Hepatocyte (in vitro differentiated cells): ENCODE data around the gene CCSER2. TPM values are rescaled to one million over a fixed set of nuclear protein-coding genes. Genes with fewer than 3 reads are reported as not detected.

Experiments used
- DNase-seq: peaks from one replicate; pipeline ENCODE4 v3.0.0-alpha.2; 2016; ENCODE audit warnings: low spot score
- H2AFZ ChIP-seq: fragments of 200-600 bp; sonication (generic); 2 replicates; pipeline ENCODE4 v1.6.0; 2016; ENCODE audit warnings: antibody characterized with exemption, mild to moderate bottlenecking
- H3K27ac ChIP-seq: fragments of 200-600 bp; sonication (generic); 2 replicates; pipeline ENCODE4 v1.5.1; 2016; ENCODE audit warnings: mild to moderate bottlenecking
- H3K27me3 ChIP-seq: fragments of 200-600 bp; sonication (generic); 2 replicates; pipeline ENCODE4 v1.6.1; 2016
- H3K36me3 ChIP-seq: fragments of 200-600 bp; sonication (generic); replicated peaks from 2 replicates; pipeline ENCODE4 v1.5.1; 2016; ENCODE audit warnings: low read depth; ENCODE audit not compliant: insufficient read depth
- H3K4me1 ChIP-seq: fragments of 200-600 bp; sonication (generic); 2 replicates; pipeline ENCODE4 v1.5.1; 2016; ENCODE audit warnings: mild to moderate bottlenecking, moderate library complexity; ENCODE audit not compliant: insufficient read depth
- H3K4me2 ChIP-seq: fragments of 200-600 bp; sonication (generic); 2 replicates; pipeline ENCODE4 v1.6.0; 2016
- H3K4me3 ChIP-seq: fragments of 200-600 bp; sonication (generic); 2 replicates; pipeline ENCODE4 v1.5.1; 2016; ENCODE audit warnings: mild to moderate bottlenecking
- H3K79me2 ChIP-seq: fragments of 200-600 bp; sonication (generic); 2 replicates; pipeline ENCODE4 v1.6.0; 2017; ENCODE audit warnings: mild to moderate bottlenecking
- H3K9me2 ChIP-seq: fragments of 200-600 bp; sonication (generic); replicated peaks from 2 replicates; pipeline ENCODE4 v1.6.0; 2017; ENCODE audit warnings: mild to moderate bottlenecking; ENCODE audit not compliant: insufficient read depth
- H3K9me3 ChIP-seq: fragments of 200-600 bp; sonication (generic); 2 replicates; pipeline ENCODE4 v1.5.1; 2016; ENCODE audit warnings: low read depth, mild to moderate bottlenecking
- H4K20me1 ChIP-seq: fragments of 200-600 bp; sonication (generic); 2 replicates; pipeline ENCODE4 v1.6.0; 2016; ENCODE audit warnings: mild to moderate bottlenecking; ENCODE audit not compliant: insufficient read depth, poor library complexity, severe bottlenecking
- EZH2 ChIP-seq: fragments of 200-600 bp; sonication (generic); IDR thresholded peaks from 2 replicates; pipeline ENCODE4 v1.6.1; 2016; ENCODE audit warnings: antibody characterized with exemption, mild to moderate bottlenecking, borderline replicate concordance
- EZH2phosphoT487 ChIP-seq: fragments of 200-600 bp; sonication (generic); IDR thresholded peaks from one replicate; pipeline ENCODE4 v1.6.1; 2018; ENCODE audit warnings: antibody characterized with exemption, mild to moderate bottlenecking, low read depth, moderate library complexity; ENCODE audit not compliant: unreplicated experiment, severe bottlenecking
- WGBS: methylation state at CpG from one replicate; pipeline ENCODE4 v1.1.6; 2016; ENCODE audit warnings: low lambda C conversion rate; ENCODE audit errors: missing lambda C conversion rate; 5-methylcytosine and 5-hydroxymethylcytosine counted together
- polyA plus RNA-seq: library from polyadenylated mRNA; unstranded; fragments of >200 nt; fragmentation: Nextera tagmentation; extraction: Ambion mirVana; gene quantifications from 2 replicates; pipeline ENCODE4 v1.2.1, GENCODE V29; 2016
- total RNA-seq: library from RNA; depleted of rRNA; stranded (reverse); fragments of >200 nt; gene quantifications from 2 replicates; pipeline ENCODE4 v1.2.3, GENCODE V29; 2014
- TF ChIP-seq, protein P1 (sequence below): fragments of 200-600 bp; sonication (generic); IDR thresholded peaks from 2 replicates; pipeline ENCODE4 v1.5.1; 2016; ENCODE audit warnings: antibody characterized with exemption, mild to moderate bottlenecking; ENCODE audit not compliant: poor library complexity

CCSER2 gene
- total and polyA plus RNA-seq, 2 experiments from 2014 or later = 36.5 to 39.7 TPM

- Histone ChIP-seq H3K4me1 (peaks cover 10% of the 10 kb centered on the region), H3K36me3 (no peaks in the 10 kb centered on the region), H3K4me3 (peak overlapping the region; percentile 58), H3K27ac (peak overlapping the region; percentile 98), H3K79me2 (peaks cover 59% of the 10 kb centered on the region), H4K20me1 (peaks cover 46% of the 10 kb centered on the region), H3K9me2 (no peaks in the 10 kb centered on the region), H3K4me2 (peak overlapping the region; percentile 72), H2AFZ (no peak overlapping the region), H3K27me3 (no peaks in the 10 kb centered on the region), H3K9me3 (no peaks in the 10 kb centered on the region)
- no peak for DNase-seq
- TF ChIP-seq EZH2 (no peak), EZH2phosphoT487 (no peak)
- TF ChIP-seq, protein P1, sequence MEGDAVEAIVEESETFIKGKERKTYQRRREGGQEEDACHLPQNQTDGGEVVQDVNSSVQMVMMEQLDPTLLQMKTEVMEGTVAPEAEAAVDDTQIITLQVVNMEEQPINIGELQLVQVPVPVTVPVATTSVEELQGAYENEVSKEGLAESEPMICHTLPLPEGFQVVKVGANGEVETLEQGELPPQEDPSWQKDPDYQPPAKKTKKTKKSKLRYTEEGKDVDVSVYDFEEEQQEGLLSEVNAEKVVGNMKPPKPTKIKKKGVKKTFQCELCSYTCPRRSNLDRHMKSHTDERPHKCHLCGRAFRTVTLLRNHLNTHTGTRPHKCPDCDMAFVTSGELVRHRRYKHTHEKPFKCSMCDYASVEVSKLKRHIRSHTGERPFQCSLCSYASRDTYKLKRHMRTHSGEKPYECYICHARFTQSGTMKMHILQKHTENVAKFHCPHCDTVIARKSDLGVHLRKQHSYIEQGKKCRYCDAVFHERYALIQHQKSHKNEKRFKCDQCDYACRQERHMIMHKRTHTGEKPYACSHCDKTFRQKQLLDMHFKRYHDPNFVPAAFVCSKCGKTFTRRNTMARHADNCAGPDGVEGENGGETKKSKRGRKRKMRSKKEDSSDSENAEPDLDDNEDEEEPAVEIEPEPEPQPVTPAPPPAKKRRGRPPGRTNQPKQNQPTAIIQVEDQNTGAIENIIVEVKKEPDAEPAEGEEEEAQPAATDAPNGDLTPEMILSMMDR = no peak
- 93% methylated on average over 7 of the region's 7 CpGs for WGBS
Measured at GRCh38 chr10:84329986-84330651, 1.7 kb downstream of the CCSER2 start.

DNA sequence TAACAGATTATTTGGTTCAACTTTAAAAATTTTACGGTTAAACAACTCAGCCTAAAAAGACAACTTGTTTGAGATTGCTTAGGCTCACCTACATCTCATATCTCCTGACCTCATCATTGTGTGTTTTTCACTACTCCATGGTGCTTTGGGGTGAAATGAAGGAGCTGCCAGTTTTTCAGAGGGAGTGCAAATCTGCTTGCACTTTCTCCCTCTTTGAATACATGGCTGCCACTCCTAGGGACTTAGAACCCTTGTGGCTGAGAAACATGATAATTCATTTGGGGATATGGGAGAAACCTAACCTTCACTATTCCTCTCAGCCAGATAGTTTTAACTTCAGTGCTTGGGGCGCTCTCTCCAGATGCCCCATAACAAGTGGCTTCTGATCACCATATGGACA is 2.7 kb downstream of the CCSER2 start:
- no peak for TF ChIP-seq EZH2
- no peaks in the 10 kb centered on the region for H3K36me3 ChIP-seq
- H3K27ac ChIP-seq = no peak overlapping the region
- H4K20me1 ChIP-seq = peaks cover 55% of the 10 kb centered on the region
- DNase-seq = no peak
- H3K27me3 ChIP-seq = no peaks in the 10 kb centered on the region
- WGBS = 71% methylated on average over 2 of the region's 2 CpGs
- no peaks in the 10 kb centered on the region for H3K9me3 ChIP-seq
- H3K4me2 ChIP-seq = peak overlapping the region; percentile 72
- H3K9me2 ChIP-seq = no peaks in the 10 kb centered on the region
- H3K4me1 ChIP-seq = peaks cover 10% of the 10 kb centered on the region
- H3K4me3 ChIP-seq = no peak overlapping the region
- no peak overlapping the region for H2AFZ ChIP-seq
- H3K79me2 ChIP-seq = peaks cover 69% of the 10 kb centered on the region

DNA sequence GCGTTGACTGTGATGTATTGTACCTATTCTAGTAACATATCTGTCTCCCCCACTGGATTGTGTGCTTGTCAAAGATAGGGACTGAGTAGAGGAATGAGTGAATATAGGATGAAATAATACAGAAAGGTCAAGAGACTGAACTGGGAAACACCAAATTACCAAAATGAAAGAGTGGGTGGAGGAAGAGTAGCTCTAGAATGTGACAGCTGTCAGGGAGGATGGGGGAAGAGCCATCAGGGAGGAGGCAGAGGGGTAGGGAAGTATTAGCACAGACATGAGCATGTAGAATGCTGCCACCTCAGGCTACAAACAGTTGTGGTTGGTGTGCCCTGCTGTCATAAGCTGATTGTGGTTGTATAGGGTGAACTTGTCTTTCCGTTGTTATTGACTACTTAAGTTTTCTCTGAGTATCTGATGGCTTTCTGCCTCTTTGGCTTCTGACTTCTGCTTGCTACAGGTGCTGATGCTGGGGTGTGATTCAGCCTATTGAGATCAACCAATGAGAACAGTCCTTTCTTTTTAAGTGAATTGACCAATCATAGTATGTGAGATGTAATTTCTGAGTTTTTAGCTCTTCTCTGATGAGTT is 5.6 kb downstream of the CCSER2 start:
- no peak overlapping the region for H2AFZ ChIP-seq
- H4K20me1 ChIP-seq = peaks cover 77% of the 10 kb centered on the region
- H3K9me3 ChIP-seq = no peaks in the 10 kb centered on the region
- peaks cover 98% of the 10 kb centered on the region for H3K79me2 ChIP-seq
- H3K4me2 ChIP-seq = no peak overlapping the region
- DNase-seq = no peak
- no peak overlapping the region for H3K27ac ChIP-seq
- H3K4me1 ChIP-seq = peaks cover 10% of the 10 kb centered on the region
- H3K36me3 ChIP-seq = no peaks in the 10 kb centered on the region
- WGBS = 90% methylated on average over 2 of the region's 2 CpGs
- H3K27me3 ChIP-seq = no peaks in the 10 kb centered on the region
- no peak overlapping the region for H3K4me3 ChIP-seq
- TF ChIP-seq, protein P1 = no peak
- TF ChIP-seq EZH2 (no peak), EZH2phosphoT487 (no peak)
- H3K9me2 ChIP-seq = no peaks in the 10 kb centered on the region

GRCh38 chr10:84334811-84335210 is 6.4 kb downstream of the CCSER2 start:
- H3K9me2 ChIP-seq = no peaks in the 10 kb centered on the region
- H3K27ac ChIP-seq = no peak overlapping the region
- no peaks in the 10 kb centered on the region for H3K9me3 ChIP-seq
- H3K36me3 ChIP-seq = no peaks in the 10 kb centered on the region
- DNase-seq = no peak
- H3K4me2 ChIP-seq = no peak overlapping the region
- H3K4me1 ChIP-seq = peaks cover 6% of the 10 kb centered on the region
- H3K27me3 ChIP-seq = no peaks in the 10 kb centered on the region
- peaks cover 100% of the 10 kb centered on the region for H3K79me2 ChIP-seq
- TF ChIP-seq, protein P1 = no peak
- TF ChIP-seq EZH2phosphoT487 = no peak
- no peak for TF ChIP-seq EZH2
- no peak overlapping the region for H3K4me3 ChIP-seq
- WGBS = 79% methylated on average over 2 of the region's 2 CpGs
- H2AFZ ChIP-seq = no peak overlapping the region
- peaks cover 80% of the 10 kb centered on the region for H4K20me1 ChIP-seq
